Parathyroid adenoma (tissue), 2 donors: Measurements from ENCODE around the gene PCYT2.

Source experiments
- H2AFZ ChIP-seq: fragments of 300-600 bp; sonication (generic); one replicate; pipeline ENCODE4 v1.7.0; 2017; ENCODE audit warnings: antibody characterized with exemption, mild to moderate bottlenecking
- H3K27ac ChIP-seq: fragments of 300-600 bp; sonication (generic); one replicate; pipeline ENCODE4 v1.7.0; 2017
- H3K27me3 ChIP-seq: fragments of 300-600 bp; sonication (generic); one replicate; pipeline ENCODE4 v1.7.0; 2017; ENCODE audit warnings: low read length; ENCODE audit not compliant: control insufficient read depth, insufficient read depth
- H3K36me3 ChIP-seq: fragments of 300-600 bp; sonication (generic); one replicate; pipeline ENCODE4 v1.7.0; 2017; ENCODE audit warnings: low read length; ENCODE audit not compliant: control insufficient read depth, insufficient read depth
- H3K4me1 ChIP-seq: fragments of 300-600 bp; sonication (generic); one replicate; pipeline ENCODE4 v1.7.0; 2017; ENCODE audit warnings: control low read depth
- H3K4me2 ChIP-seq: fragments of 300-600 bp; sonication (generic); one replicate; pipeline ENCODE4 v1.7.0; 2017; ENCODE audit warnings: low read length
- H3K4me3 ChIP-seq: fragments of 300-600 bp; sonication (generic); one replicate; pipeline ENCODE4 v1.7.0; 2017; ENCODE audit warnings: low read depth, low read length
- H3K79me2 ChIP-seq: fragments of 300-600 bp; sonication (generic); one replicate; pipeline ENCODE4 v1.7.0; 2017; ENCODE audit warnings: control low read depth
- H3K9ac ChIP-seq: fragments of 300-600 bp; sonication (generic); one replicate; pipeline ENCODE4 v1.7.0; 2017; ENCODE audit warnings: mild to moderate bottlenecking
- H3K9me3 ChIP-seq: fragments of 300-600 bp; sonication (generic); one replicate; pipeline ENCODE4 v1.7.0; 2017; ENCODE audit warnings: low read length; ENCODE audit not compliant: control insufficient read depth
- CTCF ChIP-seq: fragments of 300-600 bp; sonication (generic); IDR thresholded peaks from one replicate; pipeline ENCODE4 v1.7.0; 2017; ENCODE audit warnings: antibody characterized with exemption, mild to moderate bottlenecking
- donor health status: primary hyperparathyroidism.

Gene PCYT2

GRCh38 chr17:81914103-81914850 is 3.1 kb upstream of the PCYT2 start:
- H2AFZ ChIP-seq = no peak overlapping the region
- H3K4me3 ChIP-seq = no peak overlapping the region
- H3K36me3 ChIP-seq = no peaks in the 10 kb centered on the region
- H3K9ac ChIP-seq = no peak overlapping the region
- no peak overlapping the region for H3K27ac ChIP-seq
- no peaks in the 10 kb centered on the region for H3K27me3 ChIP-seq
- H3K79me2 ChIP-seq = peaks cover 34% of the 10 kb centered on the region
- H3K4me2 ChIP-seq = no peak overlapping the region
- H3K9me3 ChIP-seq = no peaks in the 10 kb centered on the region
- no peak for TF ChIP-seq CTCF
- H3K4me1 ChIP-seq = peaks cover 14% of the 10 kb centered on the region

GRCh38 chr17:81913394-81914102 is 2.3 kb upstream of the PCYT2 start:
- peaks cover 14% of the 10 kb centered on the region for H3K4me1 ChIP-seq
- no peak overlapping the region for H3K9ac ChIP-seq
- no peak overlapping the region for H2AFZ ChIP-seq

GRCh38 chr17:81912441-81913309 is 1.5 kb upstream of the PCYT2 start:
- H2AFZ ChIP-seq = no peak overlapping the region
- peaks cover 10% of the 10 kb centered on the region for H3K4me1 ChIP-seq
- H3K4me2 ChIP-seq = no peak overlapping the region
- no peaks in the 10 kb centered on the region for H3K9me3 ChIP-seq
- H3K9ac ChIP-seq = no peak overlapping the region
- no peaks in the 10 kb centered on the region for H3K27me3 ChIP-seq
- H3K36me3 ChIP-seq = no peaks in the 10 kb centered on the region
- H3K79me2 ChIP-seq = peaks cover 22% of the 10 kb centered on the region
- no peak overlapping the region for H3K27ac ChIP-seq
- no peak for TF ChIP-seq CTCF
- no peak overlapping the region for H3K4me3 ChIP-seq

More at GRCh38 chr17:81913394-81914102, 2.3 kb upstream of the PCYT2 start:
- Histone ChIP-seq H3K9me3 (no peaks in the 10 kb centered on the region), H3K27ac (no peak overlapping the region), H3K79me2 (peaks cover 27% of the 10 kb centered on the region), H3K4me3 (no peak overlapping the region), H3K27me3 (no peaks in the 10 kb centered on the region), H3K4me2 (no peak overlapping the region), H3K36me3 (no peaks in the 10 kb centered on the region)
- no peak for TF ChIP-seq CTCF

GRCh38 chr17:81911969-81912368 is 770 bp upstream of the PCYT2 start:
- TF ChIP-seq CTCF = no peak
- peak overlapping the region; percentile 32 for H3K4me2 ChIP-seq
- no peaks in the 10 kb centered on the region for H3K9me3 ChIP-seq
- H3K4me3 ChIP-seq = peak overlapping the region; percentile 6
- H3K36me3 ChIP-seq = no peaks in the 10 kb centered on the region
- no peak overlapping the region for H2AFZ ChIP-seq
- peaks cover 21% of the 10 kb centered on the region for H3K79me2 ChIP-seq
- no peak overlapping the region for H3K9ac ChIP-seq
- H3K27ac ChIP-seq = no peak overlapping the region
- H3K4me1 ChIP-seq = peaks cover 8% of the 10 kb centered on the region
- H3K27me3 ChIP-seq = no peaks in the 10 kb centered on the region
